HPDE6-E6E7 (cell line): ENCODE data around the gene SRRM5.
"Not testable (repeated sequence)": the region's sequence is repeated elsewhere in the genome, so short reads cannot be mapped to it uniquely, and the experiment has no call there.

Experiments
- DNase-seq: peaks from one replicate; pipeline ENCODE4 v3.0.0; 2011; ENCODE audit warnings: missing footprints; ENCODE audit errors: extremely low spot score

SRRM5 gene

GRCh38 chr19:43638214-43638994 is 26.5 kb downstream of the SRRM5 start:
- DNase-seq = no peak

GRCh38 chr19:43638995-43639518 is 27.2 kb downstream of the SRRM5 start:
- DNase-seq = no peak

GRCh38 chr19:43639519-43640423 is 27.9 kb downstream of the SRRM5 start, which contains the start of gene CADM4:
CADM4 (minus strand) TSS chr19:43639850; CDS start chr19:43639790, 60 bp downstream.
- DNase-seq = no peak

GRCh38 chr19:43640424-43640757 is 28.5 kb downstream of the SRRM5 start:
- DNase-seq = no peak

GRCh38 chr19:43641333-43641732 is 29.4 kb downstream of the SRRM5 start:
- DNase-seq = no peak

- no peak for DNase-seq
Observed at GRCh38 chr19:43642531-43642930, 30.6 kb downstream of the SRRM5 start.

- no peak for DNase-seq
Observed at GRCh38 chr19:43643326-43643725, 31.4 kb downstream of the SRRM5 start.

- DNase-seq = no peak
Observed at GRCh38 chr19:43644181-43644580, 32.3 kb downstream of the SRRM5 start.

- no peak for DNase-seq
Observed at GRCh38 chr19:43648633-43649032, 36.7 kb downstream of the SRRM5 start.

GRCh38 chr19:43649514-43649913 is 37.6 kb downstream of the SRRM5 start:
- no peak for DNase-seq

GRCh38 chr19:43650276-43650675 is 38.4 kb downstream of the SRRM5 start:
- not testable (repeated sequence) for DNase-seq

- DNase-seq = no peak
Observed at GRCh38 chr19:43651758-43652545, 40.1 kb downstream of the SRRM5 start.

GRCh38 chr19:43652546-43652874 is 40.6 kb downstream of the SRRM5 start:
- DNase-seq = no peak

GRCh38 chr19:43656436-43656835 is 44.5 kb downstream of the SRRM5 start:
- DNase-seq = no peak

- no peak for DNase-seq
Observed at GRCh38 chr19:43658001-43658400, 46.1 kb downstream of the SRRM5 start.

- no peak for DNase-seq
Observed at GRCh38 chr19:43658494-43658893, 46.6 kb downstream of the SRRM5 start.

GRCh38 chr19:43660301-43660970 is 48.5 kb downstream of the SRRM5 start:
- DNase-seq = no peak

- no peak for DNase-seq
Observed at GRCh38 chr19:43660971-43661360, 49.1 kb downstream of the SRRM5 start.

GRCh38 chr19:43662487-43662886 is 50.6 kb downstream of the SRRM5 start:
- DNase-seq = no peak

- DNase-seq = no peak
Observed at GRCh38 chr19:43664018-43664417, 52.1 kb downstream of the SRRM5 start.
